ENCODE data around the gene BPGM.
A peak's percentile ranks its signal among the peaks of the same experiment; 100 is the strongest.
"Not testable (repeated sequence)": the region's sequence is repeated elsewhere in the genome, so short reads cannot be mapped to it uniquely, and the experiment has no call there.

BPGM gene

DNA sequence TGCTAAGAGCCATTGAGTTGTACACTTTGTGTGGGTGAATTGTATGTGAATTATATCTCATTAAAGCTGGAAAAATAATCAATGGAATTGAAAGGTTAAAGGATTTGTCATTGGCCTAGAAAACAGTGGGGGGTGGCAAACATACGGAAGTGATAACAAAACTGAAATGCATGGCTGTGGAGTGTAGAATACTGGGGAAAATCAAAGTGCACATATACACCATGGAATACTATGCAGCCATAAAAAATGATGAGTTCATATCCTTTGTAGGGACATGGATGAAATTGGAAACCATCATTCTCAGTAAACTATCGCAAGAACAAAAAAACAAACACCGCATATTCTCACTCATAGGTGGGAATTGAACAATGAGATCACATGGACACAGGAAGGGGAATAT lies 18.4 kb downstream of the BPGM start:
- DNase-seq (ENCODE audit: low read depth), result not testable (repeated sequence)

DNA sequence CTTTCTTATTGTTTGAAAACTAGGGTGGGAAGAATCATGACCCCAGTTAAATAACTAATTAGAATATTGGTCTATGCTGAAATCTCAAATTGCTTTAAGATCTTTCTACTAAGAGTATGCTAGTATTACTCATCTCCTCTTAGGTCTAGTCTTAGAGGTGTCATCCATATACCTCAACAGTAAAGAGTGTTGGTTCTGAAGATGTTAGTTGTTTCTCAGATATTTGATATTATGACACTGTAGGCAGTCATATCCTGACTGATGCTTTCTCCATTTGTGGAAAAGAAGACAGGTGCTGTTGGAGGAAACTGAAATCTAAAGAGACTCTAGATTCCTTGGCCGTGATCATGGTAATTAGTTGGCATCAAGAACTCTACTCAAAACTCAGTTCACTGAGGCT lies 21.2 kb downstream of the BPGM start:
- DNase-seq (ENCODE audit: low read depth), result no peak

DNA sequence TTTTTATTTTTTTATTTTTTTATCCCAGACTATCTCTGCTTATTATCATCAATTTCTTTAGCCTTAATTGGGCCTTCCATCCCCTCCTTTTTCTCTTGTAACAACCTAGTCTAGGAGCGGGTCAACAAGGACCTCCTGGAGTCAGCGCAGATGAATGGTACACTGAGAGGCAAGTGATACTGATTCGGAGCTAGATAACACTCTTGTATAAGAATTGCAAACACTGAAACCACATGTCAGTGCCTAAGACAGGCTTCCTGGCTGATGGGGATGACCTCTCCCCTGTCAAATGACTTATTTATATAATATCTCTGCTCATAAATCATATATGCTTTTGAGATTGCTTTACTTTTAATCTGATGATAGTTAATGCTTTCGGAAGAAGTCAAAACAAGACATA lies 22.7 kb downstream of the BPGM start:
- DNase-seq (ENCODE audit: low read depth), result no peak

DNA sequence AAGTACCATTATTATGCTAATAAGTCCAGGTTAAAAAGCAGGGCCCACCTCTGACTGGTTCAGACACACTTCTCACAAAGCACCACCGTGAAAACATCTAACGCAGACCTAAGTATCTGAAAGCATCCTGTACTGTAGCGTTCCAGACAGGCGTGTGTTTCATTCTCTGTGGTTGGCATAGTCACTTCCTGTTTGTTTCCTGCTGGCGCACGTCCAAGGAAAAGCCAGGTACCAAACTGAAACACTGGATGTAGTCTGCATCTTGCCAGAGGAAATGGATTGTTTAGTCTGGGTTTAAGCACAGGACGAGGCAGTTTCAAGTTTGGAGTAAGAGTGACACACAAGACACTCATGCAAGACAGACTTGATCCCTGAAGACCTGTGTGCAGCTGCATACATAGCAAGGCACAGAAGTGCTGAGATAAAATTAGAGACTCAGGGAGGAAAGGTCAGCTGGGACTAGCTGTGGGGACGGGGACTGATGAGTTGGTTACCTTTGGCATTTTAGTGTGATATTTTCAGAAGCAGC lies 23.3 kb downstream of the BPGM start:
- peak; percentile 88 for DNase-seq (ENCODE audit: low read depth)

DNA sequence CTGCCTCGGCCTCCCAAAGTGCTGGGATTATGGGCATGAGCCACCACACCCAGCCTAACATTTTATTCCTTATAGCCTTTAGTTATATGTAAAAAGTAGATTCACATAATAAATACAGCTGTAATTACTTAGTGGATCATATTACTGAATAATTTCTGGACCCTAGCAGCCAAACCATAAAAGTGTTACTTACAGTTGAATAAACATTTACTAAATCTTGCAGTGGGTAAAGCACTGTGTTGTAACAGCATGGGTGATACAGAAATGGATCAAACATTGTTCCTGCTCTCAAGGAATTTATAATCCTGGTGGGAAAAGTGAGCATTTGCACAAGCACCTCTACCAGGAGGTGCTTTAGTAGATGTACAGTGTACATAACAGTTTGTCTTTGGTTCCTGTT lies 25.0 kb downstream of the BPGM start:
- no peak for DNase-seq (ENCODE audit: low read depth)

DNA sequence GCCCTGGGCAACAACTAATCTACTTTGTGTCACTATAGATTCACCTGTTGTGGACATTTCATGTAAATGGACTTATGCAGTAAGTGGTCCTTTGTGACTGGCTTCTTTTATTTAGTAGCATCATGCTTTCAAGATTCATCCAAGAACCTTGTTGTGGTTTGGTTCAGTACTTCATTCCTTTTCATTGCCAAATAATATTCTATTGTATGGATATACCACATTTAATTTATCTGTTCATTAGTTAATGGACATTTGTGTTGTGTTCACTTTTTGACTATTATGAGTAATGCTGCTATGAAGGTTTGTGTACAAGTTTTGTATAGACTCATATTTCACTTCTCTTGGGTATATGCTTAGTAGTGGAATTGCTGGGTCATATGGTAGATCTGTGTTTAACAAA lies 27.8 kb downstream of the BPGM start:
- DNase-seq (ENCODE audit: low read depth), result no peak

DNA sequence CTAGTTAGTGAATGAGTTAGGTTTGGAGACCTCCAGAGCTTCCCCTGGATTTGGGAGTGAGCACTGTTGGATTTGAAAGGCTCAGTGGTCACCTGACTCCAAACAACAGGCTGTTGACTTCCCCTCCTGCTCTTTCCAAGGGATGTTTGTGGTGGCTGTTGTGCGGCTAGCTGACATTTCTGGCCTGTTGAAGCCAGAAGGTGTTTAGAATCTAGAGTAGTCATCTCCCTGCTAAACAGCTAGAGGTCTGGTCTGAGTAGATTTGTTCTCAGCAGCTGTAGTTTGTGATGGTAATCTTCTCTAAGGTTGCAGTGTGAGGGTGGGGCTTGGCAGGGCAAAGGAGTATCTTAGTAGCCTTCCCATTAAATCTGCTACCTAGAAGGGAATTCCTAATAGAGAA lies 30.1 kb downstream of the BPGM start:
- DNase-seq (ENCODE audit: low read depth), result no peak

DNA sequence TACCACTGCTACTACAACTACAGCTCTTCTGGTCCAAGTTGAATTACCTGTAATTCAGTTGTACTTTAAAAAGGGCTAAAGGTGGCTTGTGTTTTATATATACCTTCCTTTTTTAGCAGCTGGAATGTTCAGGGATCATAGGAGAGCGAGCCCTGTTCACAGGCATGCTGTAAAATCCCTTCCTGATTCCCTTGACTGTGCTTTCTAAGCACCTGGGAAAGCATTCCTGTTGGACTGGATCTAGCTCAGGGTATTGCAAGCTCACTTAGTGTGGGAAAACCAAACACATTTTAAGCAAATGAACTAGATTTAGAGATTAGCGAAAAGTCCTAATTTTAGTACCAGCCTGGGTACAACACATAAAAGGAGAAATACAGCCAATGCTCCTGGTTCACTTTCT lies 31.5 kb downstream of the BPGM start:
- no peak for DNase-seq (ENCODE audit: low read depth)

DNA sequence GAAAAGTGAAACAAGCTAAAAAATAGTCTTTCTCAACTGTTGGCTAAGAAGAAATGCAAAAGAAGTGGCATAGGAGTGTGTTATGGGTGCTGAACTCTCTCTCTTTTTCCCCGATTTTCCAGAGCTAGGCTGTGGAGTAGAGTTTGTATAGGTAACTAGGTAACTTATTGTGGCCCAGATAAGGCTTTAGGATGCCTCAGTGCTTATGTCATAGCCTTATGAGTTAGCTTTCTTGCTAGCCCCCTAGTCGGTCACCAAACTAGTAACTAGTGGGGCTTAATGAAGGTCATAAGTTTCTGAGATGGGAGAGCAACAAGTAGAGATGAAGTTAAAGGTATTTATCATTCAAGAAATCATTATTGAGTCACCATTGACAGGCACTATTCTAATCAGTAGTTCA lies 32.4 kb downstream of the BPGM start:
- DNase-seq (ENCODE audit: low read depth), result no peak

DNA sequence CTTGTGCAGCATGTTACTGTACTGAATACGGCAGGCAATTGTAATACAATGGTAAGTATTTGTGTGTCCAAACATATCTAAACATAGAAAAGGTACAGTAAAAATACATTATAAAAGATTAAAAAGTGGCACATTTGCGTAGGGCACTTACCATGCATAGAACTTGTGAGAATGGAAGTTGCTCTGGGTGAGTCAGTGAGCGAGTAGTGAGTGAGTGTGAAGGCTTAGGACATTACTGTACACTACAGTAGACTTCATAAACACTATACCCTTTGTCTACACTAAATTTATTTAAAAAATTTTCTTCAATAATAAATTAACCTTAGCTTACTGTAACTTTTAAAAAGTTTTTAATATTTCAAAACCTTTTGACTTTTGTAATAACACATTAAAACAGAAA lies 37.5 kb downstream of the BPGM start:
- DNase-seq (ENCODE audit: low read depth), result peak; percentile 40

DNA sequence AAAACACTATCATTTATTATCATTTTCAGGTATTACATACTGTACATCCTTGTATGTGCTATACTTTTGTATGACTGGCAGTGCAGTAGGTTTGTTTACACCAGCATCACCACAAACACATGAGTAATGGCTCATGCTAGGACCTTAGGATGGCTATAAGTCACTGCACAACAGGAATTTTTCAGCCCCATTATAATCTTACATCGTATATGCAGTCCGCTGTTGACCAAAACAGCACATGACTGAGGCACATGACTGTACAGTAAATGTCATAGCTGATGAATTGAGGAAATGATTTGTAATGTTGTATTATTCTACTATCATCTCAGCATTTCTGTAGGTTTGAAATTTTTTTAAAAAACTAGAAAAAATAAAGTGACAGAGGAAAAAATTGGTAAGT lies 38.6 kb downstream of the BPGM start:
- DNase-seq (ENCODE audit: low read depth), result no peak

DNA sequence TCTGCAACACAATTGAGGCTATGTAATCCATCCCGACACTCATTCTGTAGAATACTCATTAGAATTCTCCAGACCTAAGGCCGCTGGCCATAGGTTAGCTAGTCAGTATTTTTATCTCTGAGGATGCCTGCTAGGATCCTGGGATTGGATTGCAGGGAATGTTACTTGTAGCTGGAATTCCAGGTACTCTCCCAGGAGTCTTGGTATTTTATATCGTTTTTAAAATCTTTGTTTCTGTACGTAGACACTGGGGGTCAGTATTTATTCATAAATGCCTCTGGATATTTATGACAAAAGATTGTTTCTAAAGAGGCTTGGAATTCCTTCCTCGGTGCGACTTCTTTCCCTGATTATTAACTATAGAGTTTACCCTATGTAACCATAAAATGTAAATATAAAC lies 40.1 kb downstream of the BPGM start:
- peak; percentile 61 for DNase-seq (ENCODE audit: low read depth)

DNA sequence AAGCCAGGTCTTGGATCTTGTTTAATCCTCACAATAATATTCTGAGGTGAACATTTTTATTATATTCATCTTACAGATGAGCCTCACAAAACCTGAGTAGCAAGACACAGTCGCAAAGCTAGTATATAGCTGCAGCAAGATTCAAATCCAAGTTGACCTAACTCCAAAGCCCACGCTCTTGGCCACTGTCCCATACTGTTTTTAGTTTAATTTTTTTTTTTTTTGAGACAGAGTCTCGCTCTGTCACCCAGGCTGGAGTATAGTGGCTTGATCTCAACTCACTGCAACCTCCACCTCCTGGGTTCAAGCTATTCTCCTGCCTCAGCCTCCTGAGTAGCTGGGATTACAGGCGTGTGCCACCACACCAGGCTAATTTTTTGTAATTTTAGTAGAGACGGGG lies 42.9 kb downstream of the BPGM start:
- DNase-seq (ENCODE audit: low read depth), result not testable (repeated sequence)

DNA sequence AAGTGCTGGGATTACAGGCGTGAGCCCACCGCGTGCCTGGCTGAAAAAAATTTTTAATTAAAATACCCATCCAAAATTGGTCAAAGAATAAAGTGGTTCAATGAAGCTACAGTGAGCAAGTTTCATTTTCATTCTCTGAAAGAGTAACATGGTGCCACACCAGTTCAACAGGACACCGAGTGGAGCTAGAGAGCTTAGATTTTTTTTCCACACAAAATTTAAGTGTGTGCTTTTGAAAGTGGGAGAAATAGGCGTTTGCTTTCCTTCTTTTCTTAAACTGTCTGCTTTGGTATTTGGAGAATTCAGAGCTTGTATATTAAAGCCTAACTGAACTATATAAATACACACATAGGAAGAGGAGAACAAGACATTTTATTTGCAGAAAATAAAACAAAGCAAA lies 43.4 kb downstream of the BPGM start:
- peak; percentile 87 for DNase-seq (ENCODE audit: low read depth)

DNA sequence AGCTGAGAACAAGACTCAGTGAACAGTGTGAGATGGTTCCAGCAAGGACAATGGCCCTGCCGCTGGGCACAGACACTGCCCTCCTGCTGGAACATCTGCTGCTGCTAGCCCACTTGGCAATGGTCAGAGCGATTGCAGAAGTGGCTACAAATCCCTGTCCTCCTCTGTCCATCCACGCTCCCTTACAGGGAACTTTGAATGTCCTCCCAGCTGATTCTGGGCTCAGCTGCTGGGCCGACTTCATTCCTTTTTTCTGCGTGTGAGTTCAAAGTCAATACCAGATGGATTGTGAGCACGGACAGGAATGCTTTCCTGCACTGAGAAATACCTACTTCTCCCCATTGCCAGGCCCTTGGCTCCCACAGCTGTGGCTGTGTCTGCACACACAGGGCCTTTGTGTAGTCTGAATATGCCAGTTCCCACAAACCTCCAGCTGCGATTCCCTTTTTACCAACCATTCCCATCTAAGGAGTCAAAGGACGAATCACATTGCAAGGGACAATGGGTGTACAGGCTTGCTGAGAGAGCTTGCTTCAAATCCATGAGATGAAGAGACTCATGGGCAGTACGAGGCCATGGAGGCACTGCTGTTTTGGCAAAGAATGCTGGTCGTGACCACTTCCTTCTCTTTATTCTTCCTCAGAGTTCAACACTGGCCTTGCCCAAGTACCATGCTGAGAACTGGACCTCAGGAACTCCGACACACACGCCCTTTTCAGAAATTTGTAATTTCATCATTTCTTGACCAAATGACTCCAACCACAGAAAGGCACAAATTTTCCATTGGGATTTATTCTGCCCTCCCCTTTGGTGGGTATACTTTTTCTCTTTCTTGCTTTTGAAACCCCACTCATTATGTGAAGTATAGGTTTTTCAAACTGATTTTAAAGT lies 44.2 kb downstream of the BPGM start:
- DNase-seq (ENCODE audit: low read depth), result peak; percentile 78

DNA sequence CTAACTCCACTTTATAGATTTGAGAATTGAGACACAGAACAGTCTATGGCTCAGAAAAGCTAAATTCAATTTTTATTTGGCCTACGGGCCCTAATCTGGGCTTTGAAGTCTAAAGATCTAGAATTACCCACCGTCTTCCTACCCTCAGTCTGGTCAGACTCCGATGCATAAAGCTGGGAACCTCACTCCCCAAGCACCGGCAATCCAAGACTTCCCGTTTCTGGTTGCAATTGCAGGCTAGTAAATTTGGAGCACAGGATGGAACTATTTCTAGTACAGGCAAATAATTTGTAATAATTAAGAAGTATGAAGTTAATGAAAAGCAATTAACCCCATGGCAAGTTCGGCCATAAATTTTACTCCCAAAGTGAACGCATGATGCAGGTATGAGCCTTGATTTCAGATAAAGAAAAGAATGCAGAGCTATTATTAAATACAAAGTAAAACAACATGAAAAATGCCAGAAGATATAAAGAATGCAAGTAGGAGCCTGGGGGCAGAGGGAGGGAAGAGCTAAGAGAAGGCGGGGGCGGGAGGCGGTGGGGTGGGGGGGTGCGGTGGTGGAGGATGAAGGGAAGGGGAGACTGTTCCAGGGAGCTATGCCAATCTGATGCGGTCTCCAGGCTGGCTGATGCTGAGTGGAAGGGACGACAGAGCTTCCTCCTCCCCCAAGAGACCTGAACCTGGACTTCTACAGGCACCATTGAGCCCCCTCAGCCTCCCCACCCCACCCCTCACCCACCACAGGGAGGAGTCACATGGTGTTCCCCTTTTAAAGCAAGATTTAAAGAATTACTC lies 45.1 kb downstream of the BPGM start:
- peak; percentile 96 for DNase-seq (ENCODE audit: low read depth)

DNA sequence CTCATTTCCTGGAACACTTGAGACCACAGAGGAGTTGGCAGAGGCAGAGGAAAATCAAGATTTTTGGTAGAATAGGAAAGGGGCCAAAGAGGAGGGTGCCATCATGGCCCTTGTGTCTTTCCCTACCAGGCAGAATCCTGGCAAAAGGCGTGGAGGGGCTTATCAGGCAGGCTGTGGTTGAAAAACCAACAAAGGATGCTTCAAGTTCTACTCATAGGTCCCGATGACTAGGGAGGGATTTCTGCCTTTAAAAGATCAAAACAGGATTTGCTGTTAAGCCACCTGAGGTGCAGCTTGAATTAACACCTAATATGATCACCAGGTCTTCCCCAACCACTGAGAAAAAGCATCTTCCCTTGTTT lies 45.7 kb downstream of the BPGM start:
- DNase-seq (ENCODE audit: low read depth), result peak; percentile 86

DNA sequence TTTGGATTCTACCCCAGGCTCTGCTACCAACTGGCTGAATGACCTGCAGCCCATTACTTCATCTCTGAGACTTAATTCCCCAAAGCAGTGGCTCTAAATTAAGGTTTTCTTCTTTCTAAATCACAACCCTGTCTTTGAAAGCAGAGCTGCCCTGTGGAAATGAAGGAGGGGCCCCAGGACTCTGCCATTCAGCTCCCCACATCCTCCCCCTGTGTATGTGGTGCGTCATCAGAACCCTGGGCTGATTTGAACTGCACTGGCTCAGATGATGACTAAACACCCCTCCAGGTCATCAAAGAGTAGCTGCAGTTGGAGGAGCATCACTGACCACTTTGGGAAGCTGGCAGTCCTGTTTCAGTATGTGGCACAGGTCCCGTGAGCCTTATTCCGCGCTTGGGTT lies 46.6 kb downstream of the BPGM start:
- peak; percentile 99 for DNase-seq (ENCODE audit: low read depth)

DNA sequence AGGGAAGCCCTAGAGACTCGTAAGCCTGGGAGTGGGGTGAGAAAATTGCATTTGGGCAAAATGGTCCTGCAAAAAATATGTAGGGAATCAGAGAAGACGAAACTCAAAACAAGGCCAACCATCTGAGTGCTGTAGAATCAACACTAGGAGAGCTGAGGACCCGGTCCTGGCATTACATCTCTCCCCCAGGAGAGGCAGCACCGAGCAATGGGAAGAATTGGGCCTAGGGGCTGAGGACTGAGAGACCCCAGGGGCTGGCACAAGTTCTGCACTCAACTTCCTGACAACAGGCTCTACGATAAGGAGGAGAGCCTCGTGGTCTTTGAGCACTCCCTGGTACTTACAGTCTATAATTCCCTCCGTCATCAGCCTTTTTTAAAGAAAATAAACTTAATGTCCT lies 47.6 kb downstream of the BPGM start:
- peak; percentile 20 for DNase-seq (ENCODE audit: low read depth)

DNA sequence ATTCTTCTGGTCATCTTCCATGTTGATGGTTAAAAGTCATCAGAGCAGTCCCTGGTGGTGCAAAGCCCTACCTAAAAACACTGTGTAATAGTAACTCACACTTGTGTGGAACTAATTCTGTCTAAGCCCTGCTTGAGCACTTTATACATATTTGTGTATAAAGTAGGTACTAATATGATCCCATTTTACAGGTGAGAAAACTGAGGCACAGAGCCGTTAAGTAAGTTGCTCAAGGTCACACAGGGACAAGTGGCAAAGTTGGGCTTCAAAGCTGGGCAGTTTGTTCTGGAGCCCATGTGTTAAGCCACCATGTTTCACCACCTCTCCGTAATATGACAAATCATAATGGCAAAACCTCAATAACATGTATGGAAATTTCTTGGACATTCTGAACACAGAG lies 48.1 kb downstream of the BPGM start:
- DNase-seq (ENCODE audit: low read depth), result no peak

DNA sequence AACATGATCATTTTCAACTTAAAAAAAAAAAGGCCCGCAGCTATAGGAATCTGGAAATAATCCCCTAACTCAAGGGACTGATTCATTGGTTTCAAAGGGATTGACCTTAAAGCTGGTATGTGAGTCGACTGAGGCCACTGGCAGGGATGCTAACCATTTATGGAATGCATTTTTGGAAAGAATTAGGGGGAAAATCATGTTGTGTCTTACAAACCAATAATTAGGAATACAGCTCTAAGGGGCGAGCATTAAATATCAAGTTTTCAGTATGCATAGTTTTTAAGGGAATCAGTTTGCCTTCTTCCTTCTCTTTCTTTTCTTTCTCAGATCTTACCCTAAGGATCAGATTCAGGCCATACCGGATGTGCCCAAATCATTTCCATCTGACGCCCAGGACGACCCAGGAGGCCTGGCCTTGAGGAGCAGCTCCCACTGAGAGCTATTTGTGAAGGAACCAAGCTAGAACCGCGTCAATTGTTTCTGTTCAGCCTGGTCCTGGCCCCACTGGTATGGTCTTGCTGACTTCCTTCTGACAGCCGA lies 48.7 kb downstream of the BPGM start:
- DNase-seq (ENCODE audit: low read depth), result peak; percentile 95

DNA sequence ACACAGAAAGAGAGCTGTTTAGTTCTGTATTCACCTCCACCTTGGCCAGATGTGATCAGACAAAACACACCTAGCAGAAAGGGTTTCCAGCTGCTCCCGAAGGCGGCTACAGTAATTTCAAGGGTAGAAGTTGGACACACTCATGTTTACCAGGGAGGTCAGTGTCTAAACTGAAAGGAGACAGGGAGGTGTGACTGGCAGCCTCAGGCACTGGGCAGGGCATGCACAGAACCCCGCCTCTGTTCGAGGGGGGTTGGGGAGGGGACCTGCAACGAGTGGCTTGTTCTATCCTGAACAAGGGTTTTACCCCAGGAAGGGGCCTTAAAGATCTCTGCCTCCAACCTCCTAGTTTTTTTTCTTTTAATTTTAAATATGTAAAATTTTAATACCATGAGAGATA lies 49.6 kb downstream of the BPGM start:
- DNase-seq (ENCODE audit: low read depth), result peak; percentile 55

Measured in EH (cell line).